Measurements from ENCODE around the gene RHBDD3.
"Not testable (repeated sequence)": the region's sequence is repeated elsewhere in the genome, so short reads cannot be mapped to it uniquely, and the experiment has no call there.

RHBDD3 gene

GRCh38 chr22:29255064-29255621 lies 12.6 kb downstream of the RHBDD3 start:
- Mint-ChIP-seq H3K36me3 (no peaks in the 10 kb centered on the region), H3K4me1 (peaks cover 6% of the 10 kb centered on the region), H3K27ac (no peak overlapping the region), H3K27me3 (peaks cover 12% of the 10 kb centered on the region), H3K4me3 (no peak overlapping the region), H3K9me3 (no peaks in the 10 kb centered on the region)
- no peak for DNase-seq
- CTCF ChIA-PET: interaction anchor here (1.4 kb wide), 1 partner anchor 9 kb away, joined by 3 read pairs; no protein-coding TSS in a partner anchor

GRCh38 chr22:29254286-29254660 lies 13.5 kb downstream of the RHBDD3 start:
- peaks cover 16% of the 10 kb centered on the region for H3K27me3 Mint-ChIP-seq
- no peaks in the 10 kb centered on the region for H3K9me3 Mint-ChIP-seq
- DNase-seq: no peak
- no peak overlapping the region for H3K27ac Mint-ChIP-seq
- CTCF ChIA-PET: interaction anchor here (1.4 kb wide), 1 partner anchor 8 kb away, joined by 3 read pairs; no protein-coding TSS in a partner anchor
- peaks cover 6% of the 10 kb centered on the region for H3K4me1 Mint-ChIP-seq
- no peak overlapping the region for H3K4me3 Mint-ChIP-seq
- no peaks in the 10 kb centered on the region for H3K36me3 Mint-ChIP-seq

GRCh38 chr22:29253561-29254285 lies 14.1 kb downstream of the RHBDD3 start:
- CTCF ChIA-PET: interaction anchor here (1.4 kb wide), 1 partner anchor 8 kb away, joined by 3 read pairs; no protein-coding TSS in a partner anchor
- Mint-ChIP-seq H3K9me3 (no peaks in the 10 kb centered on the region), H3K27me3 (peaks cover 16% of the 10 kb centered on the region), H3K4me1 (peaks cover 6% of the 10 kb centered on the region), H3K27ac (no peak overlapping the region), H3K36me3 (no peaks in the 10 kb centered on the region), H3K4me3 (no peak overlapping the region)
- DNase-seq: no peak

GRCh38 chr22:29251981-29252911 lies 15.5 kb downstream of the RHBDD3 start:
- no peaks in the 10 kb centered on the region for H3K4me1 Mint-ChIP-seq
- CTCF ChIA-PET: no interaction called here
- H3K9me3 Mint-ChIP-seq: no peaks in the 10 kb centered on the region
- no peak overlapping the region for H3K27ac Mint-ChIP-seq
- H3K27me3 Mint-ChIP-seq: peaks cover 16% of the 10 kb centered on the region
- DNase-seq: no peak
- no peak overlapping the region for H3K4me3 Mint-ChIP-seq
- no peaks in the 10 kb centered on the region for H3K36me3 Mint-ChIP-seq

GRCh38 chr22:29251265-29251664 lies 16.5 kb downstream of the RHBDD3 start:
- Mint-ChIP-seq H3K27me3 (peaks cover 19% of the 10 kb centered on the region), H3K36me3 (no peaks in the 10 kb centered on the region), H3K27ac (no peak overlapping the region), H3K4me1 (no peaks in the 10 kb centered on the region), H3K4me3 (no peak overlapping the region), H3K9me3 (no peaks in the 10 kb centered on the region)
- CTCF ChIA-PET: no interaction called here
- DNase-seq: no peak

- H3K9me3 Mint-ChIP-seq, DNase-seq, H3K4me3 Mint-ChIP-seq, H3K36me3 Mint-ChIP-seq, H3K27ac Mint-ChIP-seq, H3K4me1 Mint-ChIP-seq: not testable (repeated sequence)
- peaks cover 31% of the 10 kb centered on the region for H3K27me3 Mint-ChIP-seq
- CTCF ChIA-PET: interaction anchor here (1.3 kb wide), 1 partner anchor 81 kb away, joined by 3 read pairs; no protein-coding TSS in a partner anchor
These were observed 19.9 kb downstream of the RHBDD3 start for GRCh38 chr22:29247891-29248290.

- Mint-ChIP-seq H3K4me1 (no peaks in the 10 kb centered on the region), H3K36me3 (no peaks in the 10 kb centered on the region), H3K27me3 (peaks cover 44% of the 10 kb centered on the region), H3K4me3 (no peak overlapping the region), H3K9me3 (peaks cover 9% of the 10 kb centered on the region), H3K27ac (no peak overlapping the region)
- CTCF ChIA-PET: interaction anchor here (0.6 to 2.5 kb wide), 28 partner anchors 9 to 644 kb away, joined by 3 to 18 read pairs (median 4); partner anchors contain the start of genes EMID1 and KREMEN1
- DNase-seq: peak; percentile 76
These were observed 22.0 kb downstream of the RHBDD3 start for GRCh38 chr22:29245626-29246385.

- Mint-ChIP-seq H3K4me3 (no peak overlapping the region), H3K4me1 (no peaks in the 10 kb centered on the region), H3K27ac (no peak overlapping the region), H3K36me3 (no peaks in the 10 kb centered on the region), H3K9me3 (peaks cover 12% of the 10 kb centered on the region), H3K27me3 (peaks cover 52% of the 10 kb centered on the region)
- CTCF ChIA-PET: interaction anchor here (0.6 to 2.5 kb wide), 25 partner anchors 8 to 644 kb away, joined by 3 to 18 read pairs (median 4); partner anchors contain the start of gene EMID1
- no peak for DNase-seq
These were observed 22.8 kb downstream of the RHBDD3 start for GRCh38 chr22:29244785-29245625.

GRCh38 chr22:29243874-29244446 lies 23.8 kb downstream of the RHBDD3 start:
- CTCF ChIA-PET: interaction anchor here (1.9 to 2.5 kb wide), 3 partner anchors 19 to 203 kb away, joined by 5 to 18 read pairs (median 15); no protein-coding TSS in a partner anchor
- H3K9me3 Mint-ChIP-seq: peaks cover 16% of the 10 kb centered on the region

GRCh38 chr22:29240481-29240880 lies 27.3 kb downstream of the RHBDD3 start:
- H3K4me1 Mint-ChIP-seq, H3K27ac Mint-ChIP-seq, H3K36me3 Mint-ChIP-seq, H3K4me3 Mint-ChIP-seq, CTCF ChIA-PET, DNase-seq: not testable (repeated sequence)
- Mint-ChIP-seq H3K9me3 (peaks cover 16% of the 10 kb centered on the region), H3K27me3 (peaks cover 45% of the 10 kb centered on the region)

More at GRCh38 chr22:29243874-29244446, 23.8 kb downstream of the RHBDD3 start:
- Mint-ChIP-seq H3K27ac (no peak overlapping the region), H3K27me3 (peaks cover 53% of the 10 kb centered on the region), H3K36me3 (no peaks in the 10 kb centered on the region), H3K4me3 (no peak overlapping the region), H3K4me1 (no peaks in the 10 kb centered on the region)
- no peak for DNase-seq

GRCh38 chr22:29233277-29233877 lies 34.4 kb downstream of the RHBDD3 start:
- CTCF ChIA-PET: interaction anchor here (1.0 kb wide), 1 partner anchor 12 kb away, joined by 3 read pairs; no protein-coding TSS in a partner anchor
- DNase-seq: no peak
- no peaks in the 10 kb centered on the region for H3K36me3 Mint-ChIP-seq
- peaks cover 1% of the 10 kb centered on the region for H3K9me3 Mint-ChIP-seq
- H3K27ac Mint-ChIP-seq: no peak overlapping the region
- H3K4me3 Mint-ChIP-seq: no peak overlapping the region
- peaks cover 3% of the 10 kb centered on the region for H3K27me3 Mint-ChIP-seq
- H3K4me1 Mint-ChIP-seq: no peaks in the 10 kb centered on the region
